ENCODE results near the gene COL13A1.

- TF ChIP-seq CTCF (IDR thresholded peaks at IDR 0.05) (no peak), POLR2A (IDR thresholded peaks at IDR 0.05) (no peak)
Observed at GRCh38 chr10:69899727-69900595, 98.3 kb downstream of the COL13A1 start.
